AG09319 (cell line): Measurements from ENCODE around the gene HAX1.

ENCODE experiments used
- DNase-seq: peaks from one replicate; pipeline ENCODE4 v3.0.0-alpha.2; 2010; ENCODE audit warnings: low read depth; ENCODE audit errors: extremely low read depth
- CTCF ChIP-seq: IDR thresholded peaks from 2 replicates; pipeline ENCODE4 v1.5.1; 2011; ENCODE audit warnings: low read depth, mild to moderate bottlenecking, inconsistent platforms, low read length, moderate library complexity

The HAX1 gene

GRCh38 chr1:154237880-154238506, 34.4 kb upstream of the HAX1 start:
- TF ChIP-seq CTCF = no peak

GRCh38 chr1:154239491-154239890, 32.9 kb upstream of the HAX1 start:
- no peak for TF ChIP-seq CTCF

More at GRCh38 chr1:154237880-154238506, 34.4 kb upstream of the HAX1 start:
- DNase-seq = no peak

GRCh38 chr1:154240294-154240833, 32.1 kb upstream of the HAX1 start:
- no peak for TF ChIP-seq CTCF

More at GRCh38 chr1:154239491-154239890, 32.9 kb upstream of the HAX1 start:
- no peak for DNase-seq

GRCh38 chr1:154241703-154242351, 30.6 kb upstream of the HAX1 start:
- no peak for DNase-seq
- TF ChIP-seq CTCF = no peak

More at GRCh38 chr1:154240294-154240833, 32.1 kb upstream of the HAX1 start:
- DNase-seq = no peak

- DNase-seq = no peak
- no peak for TF ChIP-seq CTCF
These were observed 18.8 kb upstream of the HAX1 start for GRCh38 chr1:154253671-154254070.

GRCh38 chr1:154256686-154257085, 15.7 kb upstream of the HAX1 start:
- TF ChIP-seq CTCF = no peak
- DNase-seq = no peak

GRCh38 chr1:154258784-154259183, 13.6 kb upstream of the HAX1 start:
- TF ChIP-seq CTCF = no peak

More at GRCh38 chr1:154258784-154259183, 13.6 kb upstream of the HAX1 start:
- DNase-seq = no peak
